ENCODE measurements around the gene ZNF362. TPM values are rescaled to one million over a fixed set of nuclear protein-coding genes. Genes with fewer than 3 reads are reported as not detected.

The ZNF362 gene
- total and polyA plus RNA-seq, 2 of the 13 experiments (the other 11 are each of a cell fraction or from before 2014, with no cell fraction given): 8.3 to 14.2 TPM

- no peak for TF ChIP-seq ZNF577 (CRISPR knock-in tag; IDR thresholded peaks at IDR 0.05; ENCODE audit: borderline replicate concordance, low read depth)
- peak; percentile 84; the same call in 1 of the 2 replicates for TF ChIP-seq FOSL1 (CRISPR knock-in tag; IDR thresholded peaks at IDR 0.05; ENCODE audit: borderline replicate concordance)
- peak; percentile 98 for TF ChIP-seq PHF21A (CRISPR knock-in tag; IDR thresholded peaks at IDR 0.05)
- no peak for TF ChIP-seq TRIM22 (IDR thresholded peaks at IDR 0.05)
- no peak for TF ChIP-seq NAIF1 (CRISPR knock-in tag; IDR thresholded peaks at IDR 0.05; ENCODE audit: borderline replicate concordance)
- TF ChIP-seq CC2D1A (CRISPR knock-in tag; IDR thresholded peaks at IDR 0.05): no peak
- TF ChIP-seq ZNF749 (CRISPR knock-in tag; IDR thresholded peaks at IDR 0.05; ENCODE audit: borderline replicate concordance): no peak
- TF ChIP-seq ZNF644 (CRISPR knock-in tag; IDR thresholded peaks at IDR 0.05; ENCODE audit: low read depth): peak; percentile 74
- TF ChIP-seq FUBP1 (CRISPR knock-in tag; IDR thresholded peaks at IDR 0.05; ENCODE audit: borderline replicate concordance): no peak
- TF ChIP-seq POLR2A (IDR thresholded peaks at IDR 0.05; ENCODE audit: insufficient read depth in 1 of 2, low read depth in 2 of 2, low read length in 2 of 2): peak; percentile 13 to 60; a peak in 2 of 4 replicates
- peak; percentile 95 for TF ChIP-seq ELF3 (CRISPR knock-in tag; IDR thresholded peaks at IDR 0.05)
- TF ChIP-seq PHF20 (CRISPR knock-in tag; IDR thresholded peaks at IDR 0.05): no peak
- TF ChIP-seq ZNF850 (CRISPR knock-in tag; conservative IDR thresholded peaks at IDR 0.05): no peak
- TF ChIP-seq NFYC (CRISPR knock-in tag; IDR thresholded peaks at IDR 0.05): peak; percentile 8; the same call in 1 of the 2 replicates
- peak; percentile 82 for TF ChIP-seq CBFB (CRISPR knock-in tag; IDR thresholded peaks at IDR 0.05)
- TF ChIP-seq ZNF678 (CRISPR knock-in tag; IDR thresholded peaks at IDR 0.05): no peak
- TF ChIP-seq POGK (CRISPR knock-in tag; conservative IDR thresholded peaks at IDR 0.05): no peak; the same call in none of the 2 replicates
- TF ChIP-seq ZNF607 (CRISPR knock-in tag; IDR thresholded peaks at IDR 0.05; ENCODE audit: borderline replicate concordance): peak; percentile 87
- no peak for TF ChIP-seq KLF15 (CRISPR knock-in tag; IDR thresholded peaks at IDR 0.05; ENCODE audit: borderline replicate concordance)
- TF ChIP-seq MLLT10 (CRISPR knock-in tag; IDR thresholded peaks at IDR 0.05): no peak
- peak; percentile 90 for TF ChIP-seq ZNF317 (CRISPR knock-in tag; IDR thresholded peaks at IDR 0.05)
- TF ChIP-seq YEATS2 (CRISPR knock-in tag; IDR thresholded peaks at IDR 0.05; ENCODE audit: borderline replicate concordance): peak; percentile 73; the same call in 1 of the 2 replicates
- no peak for TF ChIP-seq SMARCC2 (IDR thresholded peaks at IDR 0.05)
- no peak for TF ChIP-seq EEA1 (CRISPR knock-in tag; IDR thresholded peaks at IDR 0.05; ENCODE audit: borderline replicate concordance)
- TF ChIP-seq ZSCAN29 (CRISPR knock-in tag; conservative IDR thresholded peaks at IDR 0.05): peak; percentile 84; the same call in 1 of the 2 replicates
- TF ChIP-seq SMYD3 (CRISPR knock-in tag; IDR thresholded peaks at IDR 0.05): peak; percentile 30; the same call in 1 of the 2 replicates
- peak; percentile 97 for TF ChIP-seq HDAC1 (CRISPR knock-in tag; IDR thresholded peaks at IDR 0.05)
- TF ChIP-seq CBX1 (IDR thresholded peaks at IDR 0.05; ENCODE audit: low read depth): no peak
Observed at GRCh38 chr1:33342041-33342723, 85.9 kb downstream of the ZNF362 start (continued).

All from HepG2 (cell line).